HK-2 (cell line): ENCODE data around the gene SOX13.

Experiments
- DNase-seq: peaks from one replicate; pipeline ENCODE4 v3.0.0-alpha.2; 2018; ENCODE audit not compliant: unreplicated experiment

SOX13 gene

DNA sequence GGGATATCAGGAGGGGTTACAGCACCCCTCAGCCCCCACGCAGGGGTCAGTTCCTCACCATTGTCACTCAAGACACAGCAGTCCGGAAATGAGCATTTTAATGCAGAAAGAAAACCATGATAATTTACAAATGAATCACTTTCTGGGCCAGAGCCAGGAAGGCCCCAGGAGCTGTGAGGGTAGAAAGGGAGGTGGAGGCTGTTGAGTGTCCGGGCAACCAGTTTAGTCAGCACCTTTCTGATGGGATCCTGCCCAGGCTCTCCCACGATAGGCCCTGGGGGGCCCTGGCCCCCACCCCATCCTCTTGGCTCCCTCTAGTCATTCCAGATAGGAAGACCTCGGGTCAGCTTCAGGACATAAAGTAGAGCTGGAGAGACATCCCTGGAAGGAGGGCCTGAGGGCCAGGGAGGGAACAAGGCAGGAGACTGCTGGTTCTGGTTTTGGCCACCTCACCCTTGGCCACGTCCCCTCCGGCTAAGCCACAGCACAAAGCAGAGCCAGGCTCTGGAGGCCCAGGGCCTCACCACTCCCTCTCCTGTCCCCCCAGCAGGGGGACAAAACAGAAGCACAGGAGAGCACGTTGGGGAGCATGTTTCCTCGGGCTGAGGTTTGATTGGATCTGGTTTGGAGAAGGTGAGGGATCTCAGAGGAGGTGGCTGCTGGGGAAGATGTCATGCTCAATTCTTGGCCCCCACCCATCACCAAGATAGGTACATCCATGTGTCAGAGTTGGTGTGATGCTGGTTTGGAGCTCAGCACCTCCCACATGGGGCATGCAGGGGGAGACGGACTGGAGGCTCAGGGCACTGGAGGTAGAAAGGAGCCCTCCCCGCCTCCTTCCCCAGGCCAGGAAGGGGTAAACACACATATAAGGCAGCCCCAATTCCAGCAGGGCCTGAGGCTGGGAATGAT is 58.3 kb downstream of the SOX13 start:
- peak; percentile 77 for DNase-seq

DNA sequence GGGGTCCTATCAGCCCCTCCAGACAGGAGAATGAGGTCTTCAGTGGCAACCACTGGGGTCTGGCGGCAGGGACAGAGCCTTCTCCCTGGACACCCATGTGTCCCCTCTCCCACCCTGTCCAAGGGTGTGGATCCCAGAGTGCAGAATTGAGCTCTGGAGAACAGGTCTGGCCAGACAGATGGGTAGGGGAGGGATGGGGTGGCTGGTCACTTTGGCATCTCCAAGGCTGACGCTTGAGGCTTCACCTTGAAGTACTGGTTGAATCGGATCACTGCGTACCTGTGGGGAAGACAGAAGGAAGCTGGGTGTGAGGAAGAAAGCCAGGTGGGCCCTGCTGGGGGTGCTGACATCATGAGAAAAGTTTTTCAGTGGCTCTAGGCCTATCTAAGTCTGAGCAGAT is 59.1 kb downstream of the SOX13 start:
- DNase-seq: no peak

DNA sequence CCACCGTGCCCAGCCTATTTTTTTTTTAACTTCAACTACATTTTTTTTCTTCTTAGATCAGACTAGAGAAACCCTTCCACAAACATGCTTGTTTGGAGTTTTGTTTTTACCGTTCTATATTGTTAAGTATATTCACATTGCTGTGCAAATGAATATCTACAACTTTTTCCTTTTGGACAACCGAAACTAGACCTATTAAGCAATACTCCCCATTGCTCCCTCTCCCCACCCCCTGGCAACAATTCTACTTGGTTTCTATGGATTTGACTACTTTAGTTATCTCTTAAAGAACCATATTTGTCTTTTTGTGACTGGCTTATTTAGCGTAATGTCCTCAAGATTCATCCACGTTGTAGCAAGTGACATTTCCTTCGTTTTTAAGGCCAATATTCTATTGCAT is 59.8 kb downstream of the SOX13 start:
- DNase-seq: no peak

DNA sequence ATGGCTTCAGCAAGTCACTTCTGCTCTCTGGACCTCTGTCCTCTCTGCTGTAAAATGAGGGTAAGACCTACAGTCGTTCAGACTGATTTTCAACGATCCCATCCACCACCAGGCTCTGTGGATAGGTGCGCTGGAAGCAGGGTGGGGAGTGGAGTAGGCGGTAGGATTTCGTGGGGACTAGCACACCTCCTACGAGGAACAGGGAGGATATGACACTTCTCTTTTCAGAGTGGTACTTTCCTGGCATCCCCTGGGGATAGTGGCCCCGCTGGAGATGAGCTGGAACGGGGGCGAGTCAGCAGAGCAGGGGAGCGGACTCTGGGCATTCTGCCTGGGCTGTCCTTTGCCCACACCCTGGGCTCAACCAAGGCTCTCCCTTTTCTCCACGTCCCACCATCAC is 61.2 kb downstream of the SOX13 start:
- DNase-seq: no peak

DNA sequence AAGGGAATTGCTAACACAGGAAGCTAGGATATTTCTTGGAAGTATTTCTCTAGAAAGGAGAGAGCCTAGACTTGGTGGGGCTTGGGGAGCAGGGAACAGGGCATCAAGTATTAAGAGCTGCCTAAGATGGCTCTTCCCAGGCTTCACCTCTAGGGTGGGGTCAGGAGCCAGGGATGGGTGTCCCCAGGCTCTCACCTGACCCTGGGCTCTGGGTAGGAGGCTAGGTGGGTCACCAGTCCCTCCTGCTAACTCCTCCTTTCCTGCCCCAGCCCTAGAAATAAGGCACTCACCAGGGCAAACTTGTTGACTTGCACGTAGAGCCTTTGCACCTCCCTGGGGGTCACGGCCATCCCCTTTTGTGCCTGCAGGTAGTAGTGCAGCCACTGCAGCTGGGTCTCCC is 63.9 kb downstream of the SOX13 start:
- no peak for DNase-seq

DNA sequence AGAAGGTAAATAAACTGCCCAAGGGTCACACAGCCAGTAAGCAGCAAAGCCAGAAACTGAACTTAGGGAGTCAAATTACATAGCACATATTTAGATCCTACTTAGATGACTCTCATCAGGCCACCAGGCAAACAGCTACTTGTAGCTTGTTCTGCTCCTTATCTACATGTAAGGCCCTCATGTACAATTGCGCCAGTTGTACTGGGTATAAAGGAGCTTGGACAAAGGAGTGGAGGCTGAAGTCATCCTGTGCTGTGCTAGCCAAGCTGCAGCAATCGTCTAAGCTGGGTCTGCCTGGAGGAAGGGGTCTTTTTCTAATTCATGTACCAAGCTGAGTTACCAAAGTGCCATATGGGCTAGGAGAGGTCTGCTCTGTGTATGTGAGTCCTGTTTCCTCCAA is 66.2 kb downstream of the SOX13 start:
- DNase-seq: no peak

DNA sequence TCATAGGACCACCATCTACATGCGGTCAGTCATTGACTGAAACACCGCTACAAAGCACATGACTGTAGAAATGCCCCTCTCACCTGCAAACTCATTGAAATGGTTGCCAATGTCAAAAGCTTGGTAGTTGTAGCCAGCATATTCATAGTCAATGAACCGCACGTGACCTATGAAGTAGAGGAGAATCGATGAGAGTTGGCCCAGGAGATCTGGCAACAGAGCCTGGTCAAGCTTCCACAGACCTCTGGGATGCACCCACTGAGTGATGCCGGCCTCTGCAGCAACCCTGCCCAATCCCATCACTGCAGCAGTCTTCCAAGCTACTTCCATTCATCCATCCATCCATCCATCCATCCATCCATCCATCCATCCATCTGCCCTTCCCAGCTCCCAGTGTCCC is 67.0 kb downstream of the SOX13 start:
- DNase-seq: no peak

DNA sequence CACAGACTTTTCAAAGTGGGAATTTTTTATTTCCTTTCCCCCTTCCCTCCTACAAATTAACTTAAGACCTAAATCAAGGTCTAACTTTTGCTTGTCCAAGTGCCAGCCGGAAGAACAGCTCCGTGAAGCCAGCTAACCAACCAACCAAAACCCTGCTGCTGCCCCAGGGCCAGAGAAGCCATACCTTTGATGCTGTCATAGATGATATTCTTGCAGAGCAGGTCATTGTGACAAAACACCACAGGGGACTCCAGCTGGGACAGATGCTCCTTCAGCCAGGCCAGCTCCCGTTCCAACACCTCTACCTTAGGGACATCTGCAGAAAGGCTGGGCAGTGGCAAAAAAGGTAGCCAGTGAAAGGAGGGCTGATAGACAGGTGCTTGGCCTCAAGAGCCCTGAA is 68.2 kb downstream of the SOX13 start:
- no peak for DNase-seq

DNA sequence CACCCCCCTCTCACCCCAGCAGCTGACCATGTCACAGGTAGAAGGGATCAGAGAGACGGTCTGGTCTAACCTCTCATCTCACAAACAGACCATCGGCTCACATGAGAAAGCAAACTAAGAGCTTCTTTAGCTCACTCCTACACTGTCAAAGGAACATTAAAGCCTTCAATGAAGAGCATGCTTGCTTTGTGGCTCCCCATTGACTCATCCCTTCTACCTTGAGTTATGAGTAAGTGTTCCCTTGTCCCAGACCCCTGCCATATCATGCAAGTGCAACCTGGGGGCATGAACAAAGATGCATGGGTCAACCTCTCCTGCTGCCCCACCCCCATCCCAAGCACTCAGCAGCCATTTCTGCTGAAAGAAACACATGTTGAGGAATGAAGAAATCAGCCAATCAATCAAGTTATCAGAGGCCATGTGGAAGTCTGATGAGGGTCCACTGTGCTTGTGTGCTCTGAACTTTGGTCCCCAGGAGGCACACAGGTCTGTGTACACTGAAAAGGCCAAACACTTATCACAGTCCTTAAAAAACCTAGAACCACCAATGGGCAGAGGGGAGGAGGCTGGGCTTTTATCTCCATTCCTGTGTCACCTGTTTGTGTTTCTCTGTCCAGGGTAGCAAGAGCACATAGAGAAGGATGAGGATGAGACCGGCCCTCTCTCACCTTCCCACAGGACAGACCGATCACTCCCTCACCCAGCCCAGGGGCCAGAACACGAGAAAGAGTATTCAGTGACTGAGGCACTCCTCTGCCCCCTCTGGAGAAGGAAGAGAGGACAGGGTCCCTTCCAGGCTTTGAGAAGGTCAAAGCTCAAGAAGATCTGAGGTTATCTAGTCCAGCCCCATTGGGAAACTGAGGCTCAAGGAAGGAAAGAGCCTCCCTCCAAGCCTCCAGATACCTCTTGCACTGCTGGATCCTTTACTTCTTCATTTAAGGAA is 69.4 kb downstream of the SOX13 start:
- no peak for DNase-seq

DNA sequence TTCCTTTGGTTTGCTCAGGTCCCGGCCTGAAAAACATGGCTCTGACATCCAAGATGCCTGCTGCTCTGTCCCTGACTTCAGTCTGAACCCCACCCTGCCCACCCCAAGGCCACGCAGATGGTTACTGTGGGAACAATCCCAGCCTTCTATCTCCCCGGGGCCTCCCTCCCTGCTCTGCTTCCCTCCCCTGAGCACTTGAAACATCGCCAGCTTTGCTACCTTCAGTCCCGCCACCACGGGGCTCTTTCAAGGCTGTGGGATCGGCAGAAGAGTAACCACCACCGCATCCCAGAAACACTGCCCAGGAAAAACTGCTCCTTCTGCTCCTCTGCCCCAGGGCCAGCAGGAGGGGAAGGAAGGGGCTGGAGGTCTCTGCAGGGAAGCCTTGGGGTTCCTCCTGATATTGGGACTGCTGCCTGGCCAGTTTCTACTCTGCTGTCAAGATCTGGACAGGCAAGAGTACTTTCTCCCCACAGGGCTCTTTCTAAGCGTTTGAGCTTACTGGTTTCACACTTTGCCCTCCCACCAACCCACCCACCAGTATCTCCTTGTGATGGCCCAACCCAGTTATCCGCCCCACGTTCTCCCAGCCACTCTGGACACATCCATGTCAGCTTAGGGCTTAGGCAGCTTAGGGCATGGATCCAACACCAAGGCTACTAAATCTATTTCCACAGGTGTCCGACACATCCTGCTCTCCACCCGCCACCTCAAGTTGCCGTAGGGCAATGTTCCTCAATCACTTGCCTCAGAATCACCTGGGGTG is 70.5 kb downstream of the SOX13 start:
- DNase-seq: no peak

DNA sequence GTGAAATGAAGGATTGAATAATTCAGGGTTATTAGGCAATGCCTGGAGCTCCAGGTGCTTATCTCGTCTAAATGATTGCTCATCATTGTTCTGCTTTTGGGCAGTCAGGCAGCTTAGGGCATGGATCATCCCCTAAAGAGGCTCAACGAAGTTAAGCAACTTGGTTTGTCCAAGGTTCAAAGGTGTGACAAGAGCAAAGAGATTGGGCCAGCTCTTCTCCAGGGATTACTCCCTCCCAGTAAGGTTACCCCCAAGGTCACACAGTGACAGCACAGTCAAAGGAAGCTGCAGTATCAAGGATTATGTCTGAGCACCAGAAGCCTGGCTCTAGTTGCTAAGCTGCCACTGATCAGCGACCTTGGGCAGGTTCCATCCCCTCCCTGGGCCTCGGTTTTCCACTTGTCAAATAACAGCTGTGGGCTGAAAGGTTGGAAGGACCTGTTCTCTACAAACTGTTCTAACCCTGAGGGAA is 72.2 kb downstream of the SOX13 start:
- no peak for DNase-seq

DNA sequence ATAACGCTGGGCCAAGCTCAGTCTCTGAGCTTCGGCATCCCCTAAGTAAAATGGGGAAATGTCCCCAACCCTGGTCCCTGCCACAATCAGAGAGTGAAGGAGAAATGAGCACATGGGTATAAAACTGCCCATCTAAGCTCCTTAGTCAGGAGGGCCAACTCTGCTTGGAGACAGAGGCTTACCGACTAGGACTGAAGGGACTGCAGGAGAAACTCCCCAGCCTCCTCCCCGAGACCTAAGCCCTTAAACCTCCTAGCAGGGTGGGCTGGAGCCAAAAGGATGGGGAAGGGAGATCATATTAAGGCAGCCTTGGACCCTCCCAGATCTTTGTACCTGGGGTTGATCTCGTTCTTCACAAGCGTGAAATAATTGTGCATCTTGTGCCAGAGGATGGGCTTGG is 73.4 kb downstream of the SOX13 start:
- DNase-seq: no peak

DNA sequence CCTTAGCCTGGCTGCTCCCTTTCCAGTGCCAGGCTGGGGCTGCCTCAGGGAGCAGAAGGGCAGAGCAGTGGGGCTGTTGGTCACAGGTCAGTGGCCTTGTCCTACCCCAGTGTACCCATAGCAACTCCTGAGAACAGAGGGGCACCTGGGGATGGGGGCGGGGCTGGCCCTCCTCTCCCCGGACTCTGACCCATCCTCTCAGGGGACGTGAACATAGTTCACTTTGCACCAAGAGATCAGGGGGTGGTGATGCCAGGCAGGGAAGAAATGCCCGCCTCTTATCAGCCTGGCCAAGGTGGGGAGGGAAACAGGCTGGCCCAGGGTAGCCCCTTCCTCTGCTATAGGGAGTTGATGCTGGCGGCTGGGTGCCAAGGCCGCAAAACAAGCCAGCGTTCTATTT is 74.0 kb downstream of the SOX13 start:
- no peak for DNase-seq

DNA sequence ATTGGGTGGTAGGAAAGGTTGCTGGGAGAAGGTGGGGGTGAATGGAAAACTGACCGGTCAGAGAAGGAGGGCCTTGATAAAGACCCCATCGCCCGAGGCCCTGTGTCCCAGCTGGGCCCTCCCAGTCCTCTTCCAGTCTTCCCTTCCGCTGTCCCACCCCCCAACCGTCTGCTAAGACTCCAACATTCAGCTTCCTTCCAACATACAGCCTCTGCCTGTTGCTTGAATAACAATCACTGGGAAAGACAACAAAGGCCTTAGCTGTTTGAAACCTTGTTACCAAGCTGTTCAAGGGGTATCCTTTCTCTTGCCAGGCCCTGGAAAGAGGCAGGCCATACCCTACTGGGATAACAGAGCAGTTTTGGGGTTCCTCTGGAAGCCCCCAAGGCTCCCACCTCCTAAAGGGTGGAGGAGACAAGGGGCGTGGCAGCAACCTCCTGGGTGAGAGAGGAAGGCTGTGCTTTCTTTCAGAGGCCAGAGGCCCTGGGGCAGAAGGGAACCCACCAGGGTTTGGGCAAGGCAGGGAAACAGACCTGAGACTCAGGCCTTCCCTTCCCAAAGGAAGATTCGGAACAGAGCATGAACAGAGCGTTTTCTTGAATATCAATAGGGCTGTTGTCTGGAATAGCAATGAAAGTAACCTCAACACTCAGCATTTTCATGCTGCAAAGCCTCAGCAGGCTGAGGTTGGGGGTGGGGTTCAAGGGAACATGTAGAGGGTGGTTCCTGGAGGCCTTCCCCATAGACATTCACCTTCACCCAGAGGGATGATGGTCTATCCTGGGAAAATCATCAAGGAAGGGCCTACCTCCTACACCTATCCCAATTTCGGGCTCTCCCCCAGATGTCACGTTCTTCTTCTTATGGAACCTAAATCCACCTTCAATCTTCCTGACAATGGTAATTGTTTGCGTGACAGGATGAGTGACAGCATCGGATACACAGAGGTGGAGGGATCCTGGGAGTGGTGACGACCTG is 74.8 kb downstream of the SOX13 start:
- no peak for DNase-seq

DNA sequence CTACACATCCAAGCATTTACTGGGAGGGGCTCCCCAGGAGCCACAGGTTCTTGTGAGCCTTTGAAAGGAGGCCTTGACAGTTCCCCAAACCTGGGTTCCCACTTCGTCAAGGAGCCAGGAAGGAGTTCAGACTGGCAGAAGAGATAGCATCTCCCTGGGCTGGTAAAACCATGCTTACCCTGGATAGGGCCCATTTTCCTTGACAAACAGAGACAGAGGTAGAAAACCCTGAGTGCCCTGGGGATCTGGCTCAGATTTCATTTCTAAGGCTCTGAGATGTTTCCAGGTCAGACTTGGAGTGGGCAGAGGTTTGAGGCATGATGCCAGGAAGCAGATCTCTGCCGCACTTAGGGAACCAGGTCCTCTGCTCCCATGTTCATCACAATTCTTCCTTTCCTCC is 76.2 kb downstream of the SOX13 start:
- DNase-seq: no peak

DNA sequence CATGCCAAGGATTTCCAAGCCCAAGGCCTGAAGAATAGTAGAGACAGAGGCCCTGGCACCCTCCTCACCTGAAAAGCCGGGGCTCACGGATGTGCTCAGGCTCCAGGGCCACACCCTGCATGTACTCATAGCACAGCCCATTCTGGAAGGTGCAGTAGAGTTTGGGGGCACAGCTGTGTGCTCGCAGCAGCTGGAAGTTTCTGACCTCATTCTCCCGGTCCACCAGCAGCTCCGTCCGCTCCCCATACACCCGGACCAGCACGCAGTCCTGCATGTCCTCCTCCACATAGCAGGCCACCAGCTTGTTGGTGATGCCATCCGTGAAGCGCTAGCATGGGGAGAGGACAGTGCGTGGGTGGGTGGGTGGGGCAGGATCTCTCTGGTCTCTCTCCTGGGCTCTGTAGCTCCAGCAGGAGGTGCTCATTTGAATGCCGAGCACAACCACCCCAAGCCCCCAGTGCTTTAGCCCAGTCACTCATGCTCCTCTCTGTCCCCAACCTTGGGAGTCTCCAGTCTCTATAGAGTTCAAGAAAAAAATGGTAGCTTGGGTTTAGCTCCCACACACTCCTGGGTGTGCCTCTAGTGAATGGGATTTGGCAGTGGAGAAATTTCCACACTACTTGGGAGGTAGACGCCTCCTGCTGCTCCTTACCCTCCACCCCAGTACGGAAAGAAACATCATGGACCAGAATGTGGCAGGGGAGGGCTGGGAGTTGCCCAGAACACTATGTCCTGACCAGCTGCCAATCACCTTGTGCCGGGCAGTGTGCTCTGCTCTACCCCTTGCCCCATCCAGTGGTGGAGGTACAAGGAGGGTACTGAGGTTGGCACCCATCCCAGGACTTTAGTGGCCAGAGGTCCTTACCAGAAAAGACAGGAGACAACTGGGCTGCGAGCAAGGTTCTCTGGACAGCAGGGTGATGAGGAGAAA is 77.0 kb downstream of the SOX13 start:
- no peak for DNase-seq

DNA sequence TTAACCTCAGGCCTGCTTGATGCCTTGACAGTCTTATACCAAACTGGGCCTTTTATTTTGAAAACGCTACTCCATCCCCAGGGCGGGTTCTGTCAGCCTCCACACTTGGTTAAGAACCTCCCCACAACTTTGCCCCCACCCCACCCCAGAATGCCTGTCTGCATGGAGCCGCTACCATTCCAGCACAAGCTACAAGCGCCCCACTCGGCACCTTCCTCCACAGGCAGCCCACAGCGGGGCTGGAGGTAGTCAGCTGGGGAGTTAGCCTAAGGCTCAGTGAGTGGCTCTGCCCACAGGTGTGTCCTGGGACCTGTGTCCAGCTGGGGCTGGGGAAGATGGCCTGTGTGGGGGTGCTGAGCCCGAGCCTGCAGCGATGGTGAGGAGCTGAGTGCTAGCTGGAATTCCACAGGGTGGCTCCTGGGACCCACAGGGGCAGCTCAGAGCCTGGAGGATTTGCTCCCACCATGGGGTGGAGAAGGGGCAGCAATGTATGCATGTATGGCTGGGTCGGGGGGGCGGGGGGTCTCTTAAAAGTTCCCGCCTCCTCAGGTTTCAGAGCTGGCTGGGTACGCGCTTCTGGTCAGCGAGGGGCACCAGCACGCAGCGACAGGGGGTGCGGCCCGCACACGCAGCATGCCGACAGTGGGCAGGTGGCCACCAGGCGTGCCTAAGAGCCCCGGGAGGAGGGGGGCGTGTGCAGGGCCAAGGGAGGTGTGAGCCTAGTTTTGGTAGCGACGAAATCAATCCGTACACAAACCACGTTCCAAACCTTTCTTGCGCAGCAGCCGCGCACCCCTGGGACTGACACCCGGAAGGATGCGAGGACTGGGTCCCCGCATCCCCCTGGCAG is 78.0 kb downstream of the SOX13 start:
- DNase-seq: no peak

DNA sequence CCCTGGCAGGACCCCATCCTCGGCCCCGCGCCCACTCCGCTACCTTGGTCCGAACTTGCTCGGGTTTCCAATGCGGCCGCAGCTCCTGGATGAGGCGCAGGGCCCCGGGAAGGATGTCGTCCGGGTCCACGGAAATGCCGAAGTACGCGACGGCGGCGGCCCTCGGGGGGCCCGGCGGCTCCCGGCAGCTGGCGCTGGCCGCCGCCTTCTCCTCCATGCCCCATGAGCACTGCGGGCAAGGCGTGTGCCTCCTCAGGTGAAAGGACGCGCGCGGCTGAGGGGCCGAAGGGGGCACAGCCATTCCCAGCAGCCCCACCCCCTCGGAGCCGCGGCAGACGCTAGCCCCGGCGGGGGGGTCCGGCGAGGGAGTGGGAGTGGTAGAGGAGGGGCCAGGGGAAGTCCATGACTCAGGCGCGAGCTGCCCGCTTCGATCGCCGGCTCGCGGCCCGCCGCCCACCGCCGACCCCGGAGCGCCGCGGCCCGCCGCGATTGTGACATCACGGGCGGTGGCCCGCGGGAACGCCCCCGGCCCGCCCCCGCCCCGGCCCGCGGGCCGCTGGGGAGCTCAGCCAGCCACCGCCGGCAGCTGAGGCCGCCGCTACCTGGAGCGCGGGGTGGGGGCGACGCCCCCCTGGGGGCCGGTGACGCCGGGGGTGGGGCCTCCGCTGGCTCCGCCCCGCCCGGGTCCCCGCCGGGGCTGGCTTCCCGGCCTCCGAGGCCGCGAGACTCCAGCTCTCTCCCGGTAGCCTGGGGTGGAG is 78.8 kb downstream of the SOX13 start, which contains the start of gene ETNK2:
Gene ETNK2 (minus strand): TSS at position 493 of the 758 bp plus-strand sequence. CDS start 192 bp downstream, at position 301.
- DNase-seq: peak; percentile 69
